GM12801 (cell line): Measurements from ENCODE around the gene UBE2I.

Source experiments
- CTCF ChIP-seq: IDR thresholded peaks from one replicate; pipeline ENCODE4 v1.5.1; 2011; ENCODE audit warnings: control low read depth; ENCODE audit not compliant: insufficient read length; ENCODE audit errors: extremely low read depth

The UBE2I gene

DNA sequence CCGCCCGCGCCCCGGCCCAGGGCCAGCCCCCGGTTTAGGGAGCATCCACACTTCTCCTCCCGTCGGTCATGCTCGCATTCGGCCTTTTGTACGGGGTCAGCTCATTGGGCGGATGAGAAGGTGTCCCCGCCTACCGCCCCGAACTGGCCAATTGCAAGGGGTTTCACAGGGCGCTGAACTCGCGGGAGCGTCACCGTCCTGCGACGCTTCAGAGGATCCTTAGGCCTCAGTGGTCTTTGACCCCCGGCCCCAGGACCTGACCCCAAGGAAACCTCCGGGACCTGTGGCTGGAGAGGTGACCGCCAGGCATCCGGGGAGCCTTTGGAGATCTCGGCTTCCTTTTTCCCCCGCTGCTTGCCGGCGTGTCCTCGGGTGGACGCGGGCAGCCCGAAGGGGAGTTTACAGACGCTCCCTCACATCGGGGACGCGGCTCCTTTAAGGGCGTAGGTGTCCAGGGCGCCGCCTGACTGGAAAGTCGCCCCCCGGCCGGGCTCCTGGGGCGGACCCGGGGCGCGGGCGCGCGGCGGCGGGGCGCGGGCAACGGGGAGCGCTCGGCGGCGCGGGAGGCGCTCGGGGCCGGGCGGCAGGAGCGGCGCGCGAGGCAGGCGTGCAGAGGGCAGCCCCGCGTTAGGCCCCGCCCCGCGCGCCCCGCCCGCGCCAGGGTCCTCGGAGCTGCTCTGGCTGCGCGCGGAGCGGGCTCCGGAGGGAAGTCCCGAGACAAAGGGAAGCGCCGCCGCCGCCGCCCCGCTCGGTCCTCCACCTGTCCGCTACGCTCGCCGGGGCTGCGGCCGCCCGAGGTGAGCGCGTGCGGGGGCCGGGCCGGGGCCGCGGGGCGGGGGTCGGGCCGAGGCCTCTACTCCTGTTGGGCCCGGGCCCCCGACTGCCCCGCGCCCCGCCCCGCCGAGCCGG is at the start of gene UBE2I:
UBE2I (plus strand) TSS at position 660 of the 909 bp plus-strand sequence. CDS start 4,395 bp downstream, outside the sequence.
- no peak for TF ChIP-seq CTCF

GRCh38 chr16:1259760-1260068 is 49.7 kb upstream of the UBE2I start:
- no peak for TF ChIP-seq CTCF

- no peak for TF ChIP-seq CTCF
Measured at GRCh38 chr16:1260101-1260680, 49.2 kb upstream of the UBE2I start.

DNA sequence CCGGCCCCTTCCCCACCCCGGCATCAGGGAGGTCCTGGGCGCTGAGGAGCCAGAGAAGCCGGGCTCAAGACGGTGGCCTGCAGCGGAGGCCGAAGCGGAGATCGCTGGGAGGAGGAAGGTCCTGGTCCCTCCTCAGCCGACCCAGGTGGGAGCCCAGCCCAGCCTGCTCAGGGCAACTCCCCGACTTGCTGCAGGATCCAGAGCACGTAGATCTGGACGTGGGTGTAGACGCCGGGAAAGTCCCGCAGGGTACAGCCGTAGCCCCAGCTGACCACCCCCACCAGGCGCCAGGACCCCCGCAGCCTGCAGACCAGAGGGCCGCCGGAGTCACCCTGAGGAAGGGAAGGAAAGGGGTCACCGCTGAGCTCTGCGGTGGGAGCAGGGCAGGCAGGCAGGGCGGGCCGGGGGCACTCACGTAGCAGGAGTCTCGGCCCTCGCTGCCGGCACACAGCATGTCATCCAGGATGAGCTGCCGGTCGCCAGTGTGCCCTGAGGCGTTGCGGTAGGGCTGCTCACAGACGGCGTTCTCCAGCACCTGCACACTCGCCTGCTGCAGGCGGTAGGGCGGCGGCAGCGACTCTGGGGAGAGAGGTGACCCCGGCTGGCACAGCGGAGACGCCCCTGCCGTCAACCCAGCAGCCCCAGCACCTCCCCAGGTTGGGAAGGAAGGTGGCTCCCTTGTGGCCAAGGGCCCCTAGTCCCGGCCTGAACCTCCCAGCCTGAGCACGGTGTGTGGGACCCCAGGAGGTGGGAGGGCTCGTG is 48.1 kb upstream of the UBE2I start:
- TF ChIP-seq CTCF = no peak

DNA sequence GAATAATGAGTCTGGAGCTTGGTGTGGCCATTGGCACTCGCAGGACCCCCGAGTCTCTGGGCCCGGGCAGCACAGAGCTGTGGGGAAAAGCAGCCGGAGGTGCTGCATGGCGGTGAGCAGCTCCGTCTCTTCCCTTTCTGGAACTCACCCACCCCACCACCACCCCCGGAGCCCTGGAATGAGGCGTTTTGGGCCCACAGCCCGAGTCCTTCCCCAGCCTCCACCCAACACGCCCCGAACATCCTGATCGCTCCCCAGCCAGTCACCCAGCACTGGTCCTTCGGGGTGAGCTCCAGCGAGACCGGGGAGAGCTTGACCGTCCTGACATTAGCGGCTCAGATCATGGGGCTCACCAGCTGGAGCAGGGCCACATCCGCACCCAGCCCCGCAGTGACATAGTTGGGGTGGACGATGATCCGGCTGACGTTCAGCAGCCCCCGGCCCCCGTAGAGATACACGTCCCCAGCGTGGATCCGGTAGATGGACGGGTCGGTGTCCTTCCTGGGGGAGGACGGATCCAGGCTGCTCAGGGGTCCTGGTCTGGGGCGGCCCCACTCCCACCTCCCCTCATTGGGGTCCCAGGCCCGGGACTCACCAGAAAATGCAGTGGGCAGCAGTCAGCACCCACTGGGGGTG is 47.1 kb upstream of the UBE2I start:
- TF ChIP-seq CTCF = no peak

DNA sequence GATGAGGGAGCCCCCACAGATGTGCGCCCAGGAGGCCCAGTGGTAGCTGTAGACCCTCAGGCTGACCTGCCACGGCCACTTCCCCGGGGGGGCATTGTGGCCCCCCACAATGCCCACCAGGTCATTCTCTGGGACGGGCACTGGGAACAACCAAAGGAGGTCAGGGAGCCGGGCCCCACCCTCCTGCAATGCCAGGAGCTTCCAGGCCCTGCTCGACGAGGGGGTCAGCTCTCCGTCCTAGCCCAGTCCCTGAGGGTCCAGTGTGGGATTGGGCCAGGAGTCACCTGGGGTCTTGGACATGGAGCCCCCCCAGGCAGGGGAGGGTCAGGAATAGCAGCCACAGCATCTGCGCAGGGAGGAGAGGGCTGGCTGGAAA is 46.6 kb upstream of the UBE2I start:
- no peak for TF ChIP-seq CTCF
